Stimulated activated CD4-positive, alpha-beta T cell treated with anti-CD3 and anti-CD28 coated beads, Interleukin-15, amount 100 ng/mL, for 24 hours (primary cell): Measurements from ENCODE around the gene LELP1.
A peak's percentile ranks its signal among the peaks of the same experiment; 100 is the strongest.

Experiments used
- DNase-seq: peaks from one replicate; pipeline ENCODE4 v3.0.0-alpha.2; 2020

Gene LELP1

DNA sequence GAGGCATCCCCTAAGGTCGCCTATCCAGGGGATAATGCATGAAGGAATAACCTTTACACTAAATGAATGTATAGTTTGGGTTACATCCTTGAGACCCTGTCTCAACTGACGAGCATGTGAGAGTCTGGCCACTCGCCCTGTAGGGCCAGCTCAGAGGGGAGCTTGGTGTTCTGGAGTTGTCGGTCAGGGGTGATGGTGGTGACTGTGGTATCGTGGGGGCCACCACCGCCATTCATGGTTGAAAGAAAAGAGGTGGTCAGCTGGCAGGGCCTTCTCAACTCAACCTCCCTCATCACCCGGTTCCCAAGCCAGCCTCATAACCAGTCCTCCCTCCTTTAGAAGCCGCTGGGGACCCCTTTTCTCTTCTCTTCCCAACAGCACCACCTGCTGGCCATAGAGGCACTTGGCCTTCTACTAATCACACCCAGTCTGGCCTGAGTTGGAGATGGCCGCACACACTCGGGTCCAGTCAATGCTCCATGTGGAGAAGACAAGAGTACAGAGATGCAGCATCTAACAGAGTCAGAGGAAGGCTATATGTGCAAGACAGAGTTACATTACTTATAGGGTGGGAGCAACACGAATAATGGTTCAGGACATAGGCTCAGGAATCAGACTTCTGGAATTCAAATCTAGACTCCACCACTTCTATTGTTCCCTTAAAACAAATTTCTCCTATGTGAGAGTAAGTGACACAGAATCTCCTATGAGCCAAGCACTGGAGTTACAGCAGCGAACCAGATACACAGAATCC lies 26.0 kb downstream of the LELP1 start:
- DNase-seq = peak; percentile 41

DNA sequence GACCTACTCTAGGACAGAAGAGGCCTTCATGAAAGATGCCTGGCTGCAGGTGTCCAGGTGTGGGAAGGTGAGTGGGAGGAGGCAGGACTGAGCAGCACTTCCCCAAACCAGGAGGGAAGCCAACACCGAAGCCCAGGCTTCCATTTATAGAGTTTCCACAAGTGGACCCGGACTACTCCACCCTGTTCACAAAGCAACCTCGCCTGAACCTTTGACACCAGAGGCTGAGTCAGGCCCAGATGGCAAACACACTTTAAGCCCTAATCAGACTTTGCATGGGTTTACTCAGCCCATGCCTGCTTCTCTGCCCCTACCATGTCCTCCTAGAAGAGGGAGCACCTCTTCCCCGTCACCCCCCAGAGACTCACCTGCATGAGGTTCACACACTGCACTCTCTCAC lies 28.1 kb downstream of the LELP1 start:
- DNase-seq = no peak

DNA sequence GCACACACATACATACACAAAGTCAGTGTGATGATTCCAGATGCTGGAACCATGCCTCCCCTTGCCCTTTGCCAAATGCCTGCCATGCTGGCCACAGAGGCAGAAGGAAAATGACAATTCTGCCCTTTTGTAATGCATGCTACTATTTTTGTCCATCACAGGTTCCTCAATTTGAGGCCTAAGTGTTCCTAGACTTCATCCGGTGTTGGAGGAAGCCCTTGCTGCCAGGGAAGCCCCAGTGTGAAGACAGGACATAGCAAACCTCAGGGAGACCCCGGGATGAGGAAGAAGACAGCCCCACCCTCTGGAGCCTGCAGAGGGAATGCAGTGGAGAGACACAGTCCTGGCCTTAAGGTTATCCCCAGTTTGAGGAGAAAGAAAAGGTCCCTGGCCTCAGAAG lies 28.6 kb downstream of the LELP1 start:
- no peak for DNase-seq

DNA sequence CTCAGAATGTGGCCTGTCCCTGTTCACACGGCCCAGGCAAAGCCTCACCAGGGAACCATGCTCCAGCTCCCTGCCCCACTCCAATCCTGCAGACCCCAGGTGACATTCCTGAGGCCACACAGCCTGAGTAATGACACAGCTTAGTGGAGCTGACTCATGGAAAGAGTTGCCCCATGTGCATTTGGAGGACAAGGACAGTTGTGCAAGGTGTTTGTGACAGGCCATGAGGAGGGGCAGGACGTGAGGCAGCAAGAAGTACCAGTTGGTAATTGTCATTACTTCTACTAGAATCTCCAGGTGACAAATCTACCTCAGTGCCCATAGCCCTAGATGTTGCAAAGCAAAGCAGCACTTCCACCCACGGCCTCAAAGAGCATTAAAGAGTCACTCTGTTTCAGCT lies 29.3 kb downstream of the LELP1 start:
- DNase-seq = no peak

DNA sequence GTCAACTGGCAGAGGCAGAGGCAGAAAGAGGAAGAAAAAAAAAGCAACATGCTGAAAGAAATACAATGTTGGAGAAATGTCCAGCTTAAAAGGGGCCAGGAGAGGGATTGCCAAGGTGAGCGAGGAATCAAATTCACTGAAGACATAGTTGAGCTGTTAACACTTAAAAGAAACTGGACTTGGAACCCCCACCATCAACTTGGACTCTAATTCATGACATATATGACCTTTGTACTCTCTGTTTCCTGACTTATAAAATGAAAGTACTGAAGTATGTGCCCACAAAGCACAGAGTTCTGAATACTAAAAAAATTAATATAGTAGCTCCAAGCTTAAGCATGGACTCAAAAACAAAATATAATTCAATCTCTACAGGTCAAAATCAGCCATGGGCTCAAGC lies 30.2 kb downstream of the LELP1 start:
- no peak for DNase-seq

DNA sequence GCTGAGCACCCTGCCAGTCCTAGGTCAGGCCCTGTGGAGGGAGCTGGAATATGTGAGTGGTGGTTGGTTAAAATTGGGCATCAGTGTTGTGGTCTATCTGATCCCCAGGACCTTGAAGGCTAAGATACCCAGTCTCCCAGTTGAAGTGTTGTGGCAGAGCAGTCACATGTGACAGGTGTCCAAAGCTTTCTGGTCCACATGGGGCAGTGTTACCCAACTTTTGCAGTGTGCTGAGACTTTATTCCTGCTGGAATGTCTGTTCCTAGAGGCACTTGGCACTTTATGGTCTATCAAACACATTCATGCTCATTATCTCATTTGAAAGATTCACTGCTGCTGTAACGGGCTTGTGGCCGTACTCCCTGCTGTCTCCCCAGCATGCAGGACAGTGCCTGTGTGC lies 35.3 kb downstream of the LELP1 start:
- DNase-seq = no peak

DNA sequence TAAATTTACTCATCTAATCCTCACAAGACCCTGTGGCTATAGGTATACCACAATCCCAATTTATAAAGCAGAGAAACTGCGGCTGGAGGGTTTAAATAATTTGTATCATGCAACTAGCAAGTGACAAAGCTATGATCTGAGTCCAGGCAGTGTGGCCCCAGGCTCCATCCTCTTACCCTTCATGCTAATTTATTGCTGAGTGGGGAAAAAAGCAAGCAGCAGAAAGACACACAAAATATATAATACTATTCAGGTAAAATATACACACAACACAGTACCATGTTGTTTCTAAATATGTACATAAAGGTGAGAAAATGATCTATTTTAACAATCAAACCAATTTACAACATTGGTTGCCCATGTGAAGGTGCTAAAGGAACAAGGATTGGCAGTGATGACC lies 38.9 kb downstream of the LELP1 start:
- no peak for DNase-seq

DNA sequence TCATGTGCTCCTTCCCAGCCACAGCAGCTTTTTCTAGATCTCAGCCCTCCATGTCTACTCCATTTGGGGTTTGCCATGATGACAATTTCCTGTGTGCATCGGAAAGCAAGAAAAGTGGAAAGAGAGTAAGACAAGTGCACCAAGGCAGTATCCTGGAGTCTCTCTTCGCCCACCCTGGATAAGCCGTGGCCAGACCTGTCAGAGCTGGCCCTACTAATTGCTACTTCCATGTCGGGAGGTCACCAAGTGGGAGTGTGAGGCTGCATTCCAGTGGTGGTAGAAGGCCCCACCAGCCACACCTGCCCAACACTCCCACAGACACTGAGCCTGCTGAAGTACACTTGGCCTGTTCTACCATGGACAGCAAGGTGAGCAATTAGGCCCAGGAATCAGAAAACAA lies 42.2 kb downstream of the LELP1 start:
- DNase-seq = no peak

DNA sequence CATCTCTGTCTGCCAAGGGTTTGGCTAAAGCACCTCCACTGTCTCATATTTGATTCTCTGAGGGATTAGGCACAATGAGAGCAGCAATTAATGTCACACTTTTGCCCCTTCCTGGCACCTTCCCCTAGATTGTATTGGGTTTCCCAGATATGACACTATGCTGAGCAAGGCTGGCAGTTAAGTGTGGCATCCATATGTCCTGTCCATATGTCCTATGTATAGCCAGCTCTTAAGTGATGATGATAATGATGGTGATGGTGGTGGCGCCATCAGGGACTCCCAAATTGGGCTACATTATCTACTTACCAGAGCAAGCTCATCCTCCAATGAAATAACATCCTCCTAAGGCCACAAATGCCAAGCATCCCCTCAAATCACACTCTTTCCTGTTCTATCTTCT lies 42.8 kb downstream of the LELP1 start:
- DNase-seq = no peak

DNA sequence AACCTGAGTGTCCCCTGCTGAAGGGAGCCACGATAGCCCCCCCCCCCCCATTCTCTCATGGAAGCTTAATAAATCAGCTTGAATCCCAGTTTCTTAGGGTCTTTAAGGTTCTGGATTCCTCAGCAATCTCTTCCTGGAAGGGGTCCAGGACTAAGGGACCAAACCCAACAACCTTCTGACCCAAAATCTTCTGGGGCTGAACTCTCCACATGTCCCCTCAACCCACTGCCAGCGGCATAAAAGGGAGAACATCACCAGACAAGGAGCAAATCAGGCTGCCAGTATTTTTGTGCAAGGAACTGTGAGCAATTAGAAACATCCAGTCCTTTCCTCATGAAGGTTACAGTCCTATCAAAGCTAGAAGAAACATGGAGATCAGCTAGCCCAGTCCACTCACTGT lies 43.6 kb downstream of the LELP1 start:
- DNase-seq = no peak

DNA sequence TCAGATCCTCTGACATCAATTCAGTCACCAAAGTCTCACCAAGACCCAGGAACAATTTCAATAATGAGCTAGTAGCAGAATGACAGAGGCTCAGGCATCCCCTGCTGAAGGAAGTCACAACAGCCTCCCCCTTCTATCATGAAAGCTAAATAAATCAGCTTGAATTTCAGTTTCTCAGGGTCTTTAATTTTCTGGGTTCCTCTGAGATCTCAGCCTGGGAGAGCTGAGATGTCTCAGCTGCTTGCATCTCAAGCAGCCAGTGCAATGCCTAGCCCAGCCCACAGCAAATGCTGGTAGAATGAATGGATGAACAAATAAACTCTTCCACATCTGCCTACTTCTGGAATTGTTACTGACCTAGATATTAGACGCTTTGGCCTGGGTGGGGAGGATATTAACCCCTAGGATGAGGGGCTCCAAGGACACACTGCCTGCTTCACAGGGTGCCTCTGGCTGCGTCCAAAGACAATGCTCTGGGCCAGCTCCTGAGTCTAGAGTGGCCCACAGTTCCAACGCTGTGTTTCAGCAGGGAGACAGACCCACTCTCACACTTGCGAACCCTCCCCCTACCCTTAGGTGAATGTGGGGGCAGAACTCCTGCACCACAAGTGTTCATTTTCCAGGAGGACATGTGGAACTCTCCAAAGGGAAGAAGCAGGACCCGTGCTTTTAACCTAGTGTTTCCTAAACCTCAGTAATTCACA lies 45.1 kb downstream of the LELP1 start:
- DNase-seq = no peak

DNA sequence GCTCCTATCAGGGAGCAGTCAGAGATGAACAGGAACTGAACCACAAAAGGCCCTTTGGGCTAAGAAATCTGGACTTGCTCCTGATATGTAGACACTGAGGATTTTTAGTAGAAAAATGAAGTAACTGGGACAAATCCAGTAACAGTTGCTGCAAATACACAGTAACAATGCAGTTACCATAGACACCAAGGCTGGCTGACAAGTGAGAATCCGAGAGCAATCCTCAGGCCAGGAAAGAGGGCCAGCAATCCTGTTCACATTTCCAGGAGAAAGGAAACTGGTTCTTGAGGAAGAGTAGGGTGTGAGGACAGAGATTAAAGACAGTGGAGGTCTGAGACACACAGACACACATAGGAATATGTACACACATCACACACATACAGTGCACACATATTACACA lies 46.9 kb downstream of the LELP1 start:
- DNase-seq = no peak

DNA sequence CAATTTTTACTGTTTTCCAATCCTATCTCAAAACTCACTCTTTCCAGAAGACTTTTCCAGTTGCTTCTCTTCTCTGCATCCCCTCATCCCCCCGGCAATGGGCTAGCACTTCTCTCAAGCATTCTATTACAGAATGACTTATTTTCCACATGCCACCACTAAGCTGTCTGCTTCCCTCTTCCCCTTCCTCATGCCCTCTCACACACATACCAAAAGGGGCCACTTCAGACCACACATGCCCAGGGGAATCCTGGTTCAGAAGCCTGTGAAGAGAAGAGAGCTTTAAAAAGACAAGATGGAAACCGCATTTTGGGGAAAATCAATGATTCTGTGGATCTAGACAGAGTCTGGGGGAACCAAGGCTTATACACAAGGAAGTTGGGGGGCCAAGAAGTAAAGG lies 47.9 kb downstream of the LELP1 start:
- no peak for DNase-seq

DNA sequence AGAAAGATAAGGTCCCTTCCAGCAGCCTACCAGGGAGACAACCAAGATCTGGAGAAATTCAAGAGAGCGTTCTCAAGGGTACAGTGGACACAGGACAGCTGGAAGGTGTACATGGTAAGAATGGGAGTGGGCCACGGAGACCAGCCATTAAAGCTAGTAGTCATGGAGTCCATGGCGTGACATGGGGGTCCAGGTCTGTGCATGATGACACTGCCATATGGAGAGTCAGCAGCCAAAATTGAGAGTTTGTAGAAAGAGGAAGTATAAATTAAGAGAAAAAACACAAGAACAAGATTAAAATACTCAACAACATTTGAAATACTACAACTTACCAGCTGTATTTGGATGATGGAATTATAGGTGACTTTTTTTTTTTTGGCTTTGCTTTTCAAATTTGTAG lies 48.3 kb downstream of the LELP1 start:
- DNase-seq = no peak

DNA sequence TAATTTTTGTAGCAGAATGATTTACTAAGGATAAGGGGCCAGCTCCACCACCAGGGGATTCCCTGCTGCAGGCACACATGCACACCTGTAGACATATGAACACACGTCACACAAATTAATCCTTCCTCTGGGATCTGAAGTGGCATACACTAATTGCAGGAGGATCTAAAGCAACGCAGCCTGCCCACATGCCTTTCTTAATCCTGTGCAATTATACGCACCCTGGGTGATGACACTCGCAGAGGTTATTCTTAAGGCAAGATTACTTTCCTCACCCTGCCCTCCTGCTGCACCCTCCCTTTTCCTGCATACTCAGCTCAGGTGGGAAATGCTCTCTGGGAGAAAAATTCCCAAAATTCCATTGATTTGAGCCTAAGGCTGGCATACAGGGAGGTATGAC lies 48.8 kb downstream of the LELP1 start:
- DNase-seq = no peak

DNA sequence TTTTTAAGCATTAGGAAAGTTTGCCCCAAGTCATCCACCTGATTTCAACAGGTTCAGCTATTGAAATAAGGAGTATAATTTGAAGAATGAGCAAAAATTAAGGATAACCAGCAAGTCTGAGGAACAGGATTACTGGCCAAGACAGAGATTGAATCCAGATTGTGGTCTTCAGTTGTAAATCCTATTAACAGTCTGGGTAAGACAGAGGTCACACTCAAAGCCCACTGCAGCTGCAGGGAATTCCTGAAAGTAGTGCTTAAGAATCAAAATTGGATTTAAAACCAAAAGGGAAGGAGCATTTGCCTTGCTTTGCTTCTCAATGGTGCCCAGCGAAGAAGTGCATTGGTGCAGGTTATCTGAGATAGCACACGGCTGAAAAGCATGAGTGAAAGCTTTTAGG lies 49.8 kb downstream of the LELP1 start:
- DNase-seq = no peak

DNA sequence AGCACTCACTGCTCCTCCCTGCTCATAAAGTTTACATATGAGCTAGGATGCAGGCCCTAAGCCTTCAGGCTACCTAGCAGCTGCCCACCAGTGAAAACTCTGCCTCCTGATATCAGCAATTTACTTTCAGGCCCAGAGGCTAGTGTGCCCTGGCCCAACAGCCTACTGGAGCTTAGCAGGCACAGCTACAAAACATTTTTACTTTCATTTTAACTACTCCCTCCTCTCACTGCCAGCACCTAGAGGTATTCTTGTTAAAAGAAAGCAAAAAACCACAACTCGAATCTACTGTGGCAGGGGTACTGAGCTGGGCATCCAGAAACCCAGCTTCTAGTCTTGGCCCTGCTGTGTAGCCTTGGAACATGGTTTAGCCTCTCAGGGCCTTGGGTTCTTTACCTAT lies 50.5 kb downstream of the LELP1 start:
- no peak for DNase-seq
